Caco-2 (cell line): ENCODE measurements around the gene MUL1. TPM values are rescaled to one million over a fixed set of nuclear protein-coding genes. Genes with fewer than 3 reads are reported as not detected.
A peak's percentile ranks its signal among the peaks of the same experiment; 100 is the strongest.

ENCODE experiments used
- BruUV-seq: library from RNA; stranded (reverse); fragments of 400-500 nt; replicated peaks from 2 replicates; lab custom pipeline; 2021; lab: Mats Ljungman, UMichigan
- CTCF ChIA-PET: fragments of 300-600 bp; sonication (Branson Sonifier 250); formaldehyde crosslinking; loops from one replicate; lab custom pipeline; 2022; ENCODE audit warnings: antibody characterized with exemption; lab: Charles Lee
- POLR2A ChIA-PET: fragments of 300-600 bp; sonication (Branson Sonifier 250); formaldehyde crosslinking; loops from one replicate; lab custom pipeline; 2022; ENCODE audit warnings: antibody characterized with exemption; lab: Charles Lee
- DNase-seq, 2 experiments: peaks; one replicate each; pipeline versions ENCODE4 v3.0.0 to v3.0.0-alpha.2; 2020 to 2022
- H3K27me3 ChIP-seq: replicated peaks from 2 replicates; pipeline ENCODE4 v1.6.0; 2011; ENCODE audit warnings: low read length; ENCODE audit not compliant: control insufficient read depth, insufficient read depth
- H3K36me3 ChIP-seq: 2 replicates; pipeline ENCODE4 v1.5.1; 2011; ENCODE audit warnings: low read length; ENCODE audit not compliant: control insufficient read depth, insufficient read depth
- H3K4me1 ChIP-seq: fragments of 250-450 bp; sonication (Bioruptor Pico); 2 replicates; pipeline ENCODE4 v1.5.1; 2020; ENCODE audit warnings: mild to moderate bottlenecking
- H3K4me3 ChIP-seq: 2 replicates; pipeline ENCODE4 v1.5.1; 2011; ENCODE audit warnings: low read depth, mild to moderate bottlenecking, control low read depth, low read length
- H3K9me3 ChIP-seq: fragments of 250-450 bp; sonication (Bioruptor Pico); 2 replicates; pipeline ENCODE4 v1.5.1; 2020; ENCODE audit warnings: mild to moderate bottlenecking, moderate library complexity
- H3K27ac Mint-ChIP-seq: one replicate; pipeline ENCODE4 v1.8.0; 2022; ENCODE audit warnings: mixed read lengths; ENCODE audit not compliant: unreplicated experiment
- H3K27me3 Mint-ChIP-seq: one replicate; pipeline ENCODE4 v1.8.0; 2022; ENCODE audit warnings: mixed read lengths; ENCODE audit not compliant: insufficient read depth, unreplicated experiment
- H3K36me3 Mint-ChIP-seq: one replicate; pipeline ENCODE4 v1.8.0; 2022; ENCODE audit warnings: mild to moderate bottlenecking, mixed read lengths; ENCODE audit not compliant: insufficient read depth, unreplicated experiment
- H3K4me1 Mint-ChIP-seq: one replicate; pipeline ENCODE4 v1.8.0; 2022; ENCODE audit warnings: low read depth, mixed read lengths; ENCODE audit not compliant: unreplicated experiment
- H3K4me3 Mint-ChIP-seq: one replicate; pipeline ENCODE4 v1.8.0; 2022; ENCODE audit warnings: mild to moderate bottlenecking, moderate library complexity, mixed read lengths; ENCODE audit not compliant: unreplicated experiment
- H3K9me3 Mint-ChIP-seq: one replicate; pipeline ENCODE4 v1.8.0; 2022; ENCODE audit warnings: mixed read lengths; ENCODE audit not compliant: unreplicated experiment
- intact Hi-C: fragments of 100-400 bp; cut with micrococcal nuclease; formaldehyde crosslinking; loops from one replicate; pipeline ENCODE4 v1.10.0; 2022; ENCODE audit not compliant: unreplicated experiment
- total RNA-seq: library from RNA; stranded (reverse); gene quantifications from 2 replicates; pipeline ENCODE4 v1.2.3, GENCODE V29; 2022
- TF ChIP-seq, protein P1 (sequence below), 2 experiments: fragments of 200-600 bp in 1 of 2; IDR thresholded peaks; 1 replicate in 1 of 2; 2 replicates in 1 of 2; pipeline versions ENCODE4 v1.5.1 to v1.8.0; 2011 to 2022; ENCODE audit warnings: antibody characterized with exemption in 1 of 2, control low read depth in 1 of 2, inconsistent platforms in 1 of 2, low read depth in 1 of 2, low read length in 1 of 2, mild to moderate bottlenecking in 1 of 2, moderate library complexity in 1 of 2; ENCODE audit not compliant: insufficient read depth in 1 of 2, severe bottlenecking in 1 of 2, unreplicated experiment in 1 of 2

The MUL1 gene
- total RNA-seq, 1 experiment from 2014 or later = 18.3 TPM

DNA sequence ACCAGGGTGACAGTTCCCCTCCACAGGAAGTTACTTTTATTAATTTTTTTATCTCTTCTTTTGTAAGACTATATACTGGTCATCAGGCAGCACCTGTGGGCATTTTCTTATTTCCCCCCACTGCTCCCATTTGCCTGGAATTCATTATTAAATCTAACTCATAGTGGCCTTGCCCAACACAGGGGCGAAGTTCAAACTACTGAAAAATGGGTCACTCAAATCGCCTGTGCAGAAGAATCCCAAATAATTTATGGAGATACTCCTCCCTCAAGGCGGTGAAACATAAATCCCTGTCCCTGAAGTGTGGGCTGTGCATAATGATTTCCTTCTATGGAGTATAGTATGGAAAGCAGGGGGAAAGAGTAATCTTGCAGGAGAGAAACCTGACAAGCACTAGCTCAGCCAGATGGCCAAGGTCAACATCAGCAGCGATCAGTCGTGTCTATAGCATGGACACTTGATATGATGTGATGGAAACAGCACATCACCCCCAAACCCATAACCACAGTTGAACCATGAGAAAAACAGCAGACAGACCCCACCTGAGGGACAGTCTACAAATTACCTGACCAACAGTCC lies 29.8 kb downstream of the MUL1 start:
- DNase-seq = no peak
- Mint-ChIP-seq H3K4me3 (peak overlapping the region; percentile 11), H3K9me3 (no peaks in the 10 kb centered on the region), H3K27me3 (no peaks in the 10 kb centered on the region), H3K36me3 (peaks cover under 1% of the 10 kb centered on the region), H3K4me1 (peaks cover 51% of the 10 kb centered on the region), H3K27ac (peak overlapping the region; percentile 63)
- intact Hi-C loops = no loop called here
- TF ChIP-seq, protein P1, sequence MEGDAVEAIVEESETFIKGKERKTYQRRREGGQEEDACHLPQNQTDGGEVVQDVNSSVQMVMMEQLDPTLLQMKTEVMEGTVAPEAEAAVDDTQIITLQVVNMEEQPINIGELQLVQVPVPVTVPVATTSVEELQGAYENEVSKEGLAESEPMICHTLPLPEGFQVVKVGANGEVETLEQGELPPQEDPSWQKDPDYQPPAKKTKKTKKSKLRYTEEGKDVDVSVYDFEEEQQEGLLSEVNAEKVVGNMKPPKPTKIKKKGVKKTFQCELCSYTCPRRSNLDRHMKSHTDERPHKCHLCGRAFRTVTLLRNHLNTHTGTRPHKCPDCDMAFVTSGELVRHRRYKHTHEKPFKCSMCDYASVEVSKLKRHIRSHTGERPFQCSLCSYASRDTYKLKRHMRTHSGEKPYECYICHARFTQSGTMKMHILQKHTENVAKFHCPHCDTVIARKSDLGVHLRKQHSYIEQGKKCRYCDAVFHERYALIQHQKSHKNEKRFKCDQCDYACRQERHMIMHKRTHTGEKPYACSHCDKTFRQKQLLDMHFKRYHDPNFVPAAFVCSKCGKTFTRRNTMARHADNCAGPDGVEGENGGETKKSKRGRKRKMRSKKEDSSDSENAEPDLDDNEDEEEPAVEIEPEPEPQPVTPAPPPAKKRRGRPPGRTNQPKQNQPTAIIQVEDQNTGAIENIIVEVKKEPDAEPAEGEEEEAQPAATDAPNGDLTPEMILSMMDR (IDR thresholded peaks at IDR 0.05; ENCODE audit: insufficient read depth in 1 of 2, low read depth in 1 of 2, low read length in 1 of 2, severe bottlenecking in 1 of 2, unreplicated experiment in 1 of 2) = no peak
- Histone ChIP-seq H3K9me3 (no peaks in the 10 kb centered on the region), H3K36me3 (no peaks in the 10 kb centered on the region), H3K4me1 (peaks cover 82% of the 10 kb centered on the region), H3K4me3 (no peak overlapping the region), H3K27me3 (no peaks in the 10 kb centered on the region)
- no TSS peak for BruUV-seq
- ChIA-PET CTCF (no interaction called here), POLR2A (no interaction called here)

DNA sequence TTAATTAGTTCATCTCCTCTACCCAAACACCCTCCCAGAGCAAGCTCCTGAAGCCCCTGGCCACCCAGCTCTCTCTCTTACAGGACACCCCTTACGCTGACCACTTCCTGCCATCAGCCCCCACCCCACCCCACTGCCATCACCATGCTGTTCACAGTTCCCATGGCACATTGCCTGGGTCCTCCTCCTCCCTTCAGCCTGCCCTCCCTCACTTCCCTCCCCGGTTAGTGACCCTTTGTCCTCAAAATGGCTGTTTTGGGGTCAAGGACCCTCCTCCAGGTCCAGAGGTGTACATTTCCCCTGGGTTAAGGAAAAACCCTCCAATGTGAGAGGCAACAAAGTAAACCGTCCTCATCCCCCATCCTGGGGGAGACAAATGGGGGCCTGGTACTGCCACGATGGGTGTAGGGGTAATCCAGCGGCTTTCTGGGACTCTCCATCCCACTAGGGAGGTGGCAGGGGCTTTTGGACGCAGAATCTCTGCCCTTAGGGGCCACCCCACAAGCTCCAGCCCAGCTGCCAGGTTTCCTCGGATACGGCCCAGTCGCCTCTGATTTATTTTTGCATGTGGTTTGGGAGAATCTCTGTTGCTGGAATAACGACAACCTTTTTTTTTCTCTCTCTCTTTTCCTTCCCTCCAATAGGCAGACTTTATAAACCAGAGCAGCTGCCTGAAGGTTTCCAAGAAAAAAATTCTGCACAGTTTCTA lies 30.4 kb downstream of the MUL1 start:
- Mint-ChIP-seq H3K4me3 (no peak overlapping the region), H3K9me3 (no peaks in the 10 kb centered on the region), H3K36me3 (no peaks in the 10 kb centered on the region), H3K27ac (peak overlapping the region; percentile 63), H3K27me3 (no peaks in the 10 kb centered on the region), H3K4me1 (peaks cover 50% of the 10 kb centered on the region)
- H3K36me3 ChIP-seq = no peaks in the 10 kb centered on the region
- H3K27me3 ChIP-seq = no peaks in the 10 kb centered on the region
- H3K9me3 ChIP-seq = no peaks in the 10 kb centered on the region
- no peak for DNase-seq
- no TSS peak for BruUV-seq
- H3K4me1 ChIP-seq = peaks cover 77% of the 10 kb centered on the region
- ChIA-PET CTCF (no interaction called here), POLR2A (no interaction called here)
- intact Hi-C loops = no loop called here
- TF ChIP-seq, protein P1 (IDR thresholded peaks at IDR 0.05; ENCODE audit: insufficient read depth in 1 of 2, low read depth in 1 of 2, low read length in 1 of 2, severe bottlenecking in 1 of 2, unreplicated experiment in 1 of 2) = no peak
- no peak overlapping the region for H3K4me3 ChIP-seq

DNA sequence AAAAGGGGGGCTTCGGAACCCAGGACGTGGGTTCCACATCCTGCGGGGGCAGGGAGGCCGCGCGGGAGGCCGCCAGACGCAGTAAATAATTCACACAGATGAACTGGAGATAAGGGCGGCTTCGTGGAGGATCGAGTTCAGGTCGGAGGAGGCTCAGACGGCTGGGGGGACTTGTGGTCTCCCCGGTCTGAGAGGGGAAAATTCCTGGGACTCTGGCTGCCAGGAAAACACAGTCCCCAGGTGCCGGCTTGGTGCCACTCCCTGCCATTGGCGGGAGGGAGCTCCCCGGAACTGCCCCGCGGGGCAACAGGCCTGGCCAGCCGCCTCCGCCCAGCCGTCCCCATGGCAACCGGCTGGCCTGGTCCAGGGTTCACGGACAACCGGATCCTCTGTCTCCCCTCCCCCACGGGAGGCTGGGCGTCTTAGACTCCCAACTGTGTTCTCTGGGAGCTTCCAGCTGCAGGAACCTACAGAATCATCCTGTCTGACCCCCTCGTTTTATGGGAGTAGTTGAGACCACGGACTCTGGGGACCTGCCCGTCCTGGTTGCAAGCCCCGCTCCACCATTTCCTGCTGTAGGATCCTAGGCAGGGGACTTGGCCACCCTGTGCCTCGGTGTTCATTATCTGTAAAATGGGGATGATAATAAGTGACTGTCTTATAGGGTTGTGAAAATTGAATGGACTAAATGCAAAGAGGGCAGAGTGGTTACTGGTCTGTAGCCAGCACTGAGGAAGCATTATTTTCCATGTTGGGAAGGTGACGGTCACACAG lies 31.5 kb downstream of the MUL1 start:
- Mint-ChIP-seq H3K4me1 (peaks cover 41% of the 10 kb centered on the region), H3K36me3 (no peaks in the 10 kb centered on the region), H3K27me3 (no peaks in the 10 kb centered on the region), H3K4me3 (peak overlapping the region; percentile 71), H3K27ac (peak overlapping the region; percentile 64), H3K9me3 (no peaks in the 10 kb centered on the region)
- H3K4me3 ChIP-seq = peak overlapping the region; percentile 25
- peak; percentile 91 to 92 for DNase-seq
- ChIA-PET POLR2A (interaction anchor here (0.5 to 0.8 kb wide), 2 partner anchors 10 to 43 kb away, joined by 3 read pairs; partner anchors contain the start of gene CAMK2N1), CTCF (no interaction called here)
- intact Hi-C loops = loop anchor here (1.0 kb wide), 1 partner anchor 10 kb away; the partner anchor contains the start of gene CAMK2N1
- H3K9me3 ChIP-seq = no peaks in the 10 kb centered on the region
- peaks cover 68% of the 10 kb centered on the region for H3K4me1 ChIP-seq
- no peaks in the 10 kb centered on the region for H3K36me3 ChIP-seq
- no TSS peak for BruUV-seq
- H3K27me3 ChIP-seq = no peaks in the 10 kb centered on the region
- TF ChIP-seq, protein P1 (IDR thresholded peaks at IDR 0.05; ENCODE audit: insufficient read depth in 1 of 2, low read depth in 1 of 2, low read length in 1 of 2, severe bottlenecking in 1 of 2, unreplicated experiment in 1 of 2) = no peak
